GM19468 (cell line): Measurements from ENCODE around the gene ACYP1.
A peak's percentile ranks its signal among the peaks of the same experiment; 100 is the strongest.

Source experiments
- ATAC-seq: cut with Tn5 transposase; IDR thresholded peaks from one replicate; pipeline ENCODE4 v1.9.1; 2021; ENCODE audit warnings: mild to moderate bottlenecking, moderate library complexity, moderate number of reproducible peaks; ENCODE audit not compliant: unreplicated experiment; ENCODE audit errors: extremely low read depth

ACYP1 gene

GRCh38 chr14:75063491-75064204 is at the start of gene ACYP1:
Gene ACYP1, minus strand, starts transcription at chr14:75064024. Its CDS starts 471 bp downstream, at chr14:75063553.
- ATAC-seq: peak; percentile 84

GRCh38 chr14:75109877-75110276 is 46.1 kb upstream of the ACYP1 start:
- no peak for ATAC-seq

GRCh38 chr14:75107186-75107585 is 43.4 kb upstream of the ACYP1 start:
- no peak for ATAC-seq

GRCh38 chr14:75101491-75101890 is 37.7 kb upstream of the ACYP1 start:
- ATAC-seq: no peak

- ATAC-seq: no peak
Measured at GRCh38 chr14:75098682-75099081, 34.9 kb upstream of the ACYP1 start.

- ATAC-seq: no peak
Measured at GRCh38 chr14:75098212-75098611, 34.4 kb upstream of the ACYP1 start.

- no peak for ATAC-seq
Measured at GRCh38 chr14:75096959-75097358, 33.1 kb upstream of the ACYP1 start.

GRCh38 chr14:75095690-75096089 is 31.9 kb upstream of the ACYP1 start:
- ATAC-seq: no peak

- no peak for ATAC-seq
Measured at GRCh38 chr14:75094896-75095295, 31.1 kb upstream of the ACYP1 start.

- ATAC-seq: no peak
Measured at GRCh38 chr14:75092698-75093097, 28.9 kb upstream of the ACYP1 start.

- no peak for ATAC-seq
Measured at GRCh38 chr14:75091251-75091650, 27.4 kb upstream of the ACYP1 start.

GRCh38 chr14:75090353-75090752 is 26.5 kb upstream of the ACYP1 start:
- no peak for ATAC-seq

GRCh38 chr14:75088566-75089373 is 24.9 kb upstream of the ACYP1 start:
- ATAC-seq: no peak

- no peak for ATAC-seq
Measured at GRCh38 chr14:75088153-75088552, 24.3 kb upstream of the ACYP1 start.

GRCh38 chr14:75084513-75084912 is 20.7 kb upstream of the ACYP1 start:
- ATAC-seq: no peak

- no peak for ATAC-seq
Measured at GRCh38 chr14:75083271-75083670, 19.4 kb upstream of the ACYP1 start.

GRCh38 chr14:75081660-75082229 is 17.9 kb upstream of the ACYP1 start:
- ATAC-seq: no peak

GRCh38 chr14:75079521-75079920 is 15.7 kb upstream of the ACYP1 start:
- no peak for ATAC-seq

GRCh38 chr14:75077794-75078193 is 14.0 kb upstream of the ACYP1 start:
- no peak for ATAC-seq

GRCh38 chr14:75070383-75070782 is 6.6 kb upstream of the ACYP1 start:
- no peak for ATAC-seq

GRCh38 chr14:75069811-75070145 is 6.0 kb upstream of the ACYP1 start:
- no peak for ATAC-seq
